HG03039 (cell line): ENCODE measurements around the gene INSRR.

Experiments used
- ATAC-seq: cut with Tn5 transposase; IDR thresholded peaks from one replicate; pipeline ENCODE4 v1.9.1; 2021; ENCODE audit warnings: mild to moderate bottlenecking, moderate library complexity; ENCODE audit not compliant: unreplicated experiment

The INSRR gene

DNA sequence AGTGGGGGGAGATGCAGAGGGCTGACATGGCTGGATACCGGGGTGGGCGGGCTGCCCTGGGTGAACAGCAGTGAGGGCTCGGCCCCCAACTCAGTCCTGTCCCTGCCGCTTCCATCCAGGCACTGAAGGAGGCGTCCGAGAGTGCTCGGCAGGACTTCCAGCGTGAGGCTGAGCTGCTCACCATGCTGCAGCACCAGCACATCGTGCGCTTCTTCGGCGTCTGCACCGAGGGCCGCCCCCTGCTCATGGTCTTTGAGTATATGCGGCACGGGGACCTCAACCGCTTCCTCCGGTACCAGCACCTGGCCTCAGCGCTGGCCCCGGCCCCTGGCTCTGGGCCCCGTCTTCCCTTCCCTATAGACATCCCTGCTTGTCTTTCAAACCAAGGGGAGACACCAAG, 17.4 kb upstream of the INSRR start:
- ATAC-seq = no peak

DNA sequence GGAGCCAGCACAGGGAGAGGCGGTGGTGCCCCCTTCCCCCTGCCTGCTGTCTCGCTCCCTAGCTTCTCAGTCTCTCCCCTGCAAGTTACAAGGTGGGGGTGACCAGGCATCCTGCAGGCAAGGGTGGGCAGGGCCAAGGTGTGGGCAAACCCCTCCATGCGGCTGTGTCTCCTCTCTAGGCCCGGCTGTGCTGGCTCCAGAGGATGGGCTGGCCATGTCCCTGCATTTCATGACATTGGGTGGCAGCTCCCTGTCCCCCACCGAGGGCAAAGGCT, 16.4 kb upstream of the INSRR start:
- ATAC-seq = no peak

GRCh38 chr1:156874572-156875340, 15.8 kb upstream of the INSRR start:
- no peak for ATAC-seq

DNA sequence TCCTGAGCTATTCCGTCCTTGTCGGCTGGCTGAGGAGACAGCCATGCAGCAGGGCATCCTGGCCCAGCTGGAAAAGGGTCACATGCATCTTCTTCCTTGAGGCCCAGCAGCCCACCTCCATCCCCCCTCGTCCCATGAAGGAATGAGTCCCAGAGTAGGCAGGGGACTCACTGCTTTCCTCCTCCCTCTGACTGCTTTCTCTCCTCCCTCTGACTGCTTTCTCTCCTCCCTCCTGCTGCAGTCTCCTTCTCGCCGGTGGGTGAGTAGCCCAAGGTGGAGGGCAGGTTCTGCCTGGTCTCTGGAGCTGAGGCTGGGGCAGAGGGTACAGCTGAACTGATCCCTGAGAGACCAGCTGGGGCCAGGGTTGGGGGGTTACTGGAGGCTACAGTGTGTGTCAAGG, 15.2 kb upstream of the INSRR start:
- ATAC-seq = no peak

DNA sequence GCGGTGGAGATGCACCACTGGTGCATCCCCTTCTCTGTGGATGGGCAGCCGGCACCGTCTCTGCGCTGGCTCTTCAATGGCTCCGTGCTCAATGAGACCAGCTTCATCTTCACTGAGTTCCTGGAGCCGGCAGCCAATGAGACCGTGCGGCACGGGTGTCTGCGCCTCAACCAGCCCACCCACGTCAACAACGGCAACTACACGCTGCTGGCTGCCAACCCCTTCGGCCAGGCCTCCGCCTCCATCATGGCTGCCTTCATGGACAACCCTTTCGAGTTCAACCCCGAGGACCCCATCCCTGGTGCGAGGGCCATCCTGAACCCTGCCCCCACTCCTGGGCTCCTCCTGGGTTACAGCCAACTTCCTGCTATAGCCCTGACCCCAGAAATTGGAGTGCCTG, 14.7 kb upstream of the INSRR start:
- ATAC-seq = no peak

DNA sequence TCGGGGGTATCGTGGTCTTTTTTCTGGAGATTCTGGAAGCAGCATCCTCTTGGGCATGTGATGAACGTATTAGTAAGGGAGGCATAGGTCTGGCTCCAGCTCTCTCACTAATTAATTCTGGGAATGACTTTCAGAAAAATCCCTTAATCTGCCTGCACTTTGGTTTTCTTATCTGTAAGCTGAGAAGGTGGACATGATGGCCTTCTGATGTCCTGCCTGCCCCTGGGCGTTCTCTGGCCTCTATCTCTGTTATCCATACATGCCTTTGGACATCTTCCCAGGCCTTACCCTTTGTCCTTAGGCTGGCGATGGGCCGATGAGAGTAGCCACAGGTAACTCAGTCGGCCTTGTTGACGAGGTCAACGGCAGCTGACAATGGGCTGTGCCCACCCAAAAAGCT, 10.5 kb upstream of the INSRR start:
- ATAC-seq = no peak

- ATAC-seq = no peak
Measured at GRCh38 chr1:156868341-156868740, 9.4 kb upstream of the INSRR start.

- no peak for ATAC-seq
Measured at GRCh38 chr1:156866249-156866909, 7.5 kb upstream of the INSRR start.

DNA sequence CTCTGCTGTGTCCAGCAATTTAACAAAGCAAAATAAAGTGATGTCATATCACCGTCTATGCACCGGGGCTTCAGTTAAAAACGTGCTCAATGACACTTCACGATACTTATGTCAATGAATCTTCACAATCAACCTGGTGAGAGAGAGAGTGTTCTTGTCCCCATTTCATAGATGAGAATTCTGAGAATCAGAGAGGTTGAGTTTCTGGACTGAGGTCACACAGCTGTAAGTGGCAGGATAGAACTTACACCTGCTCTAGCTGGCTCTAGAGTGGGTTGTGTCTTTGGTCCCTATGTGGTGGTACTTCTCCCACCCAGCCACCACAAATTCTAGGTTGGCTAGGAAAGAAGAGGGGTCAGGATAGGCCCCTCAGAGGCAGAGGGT, 6.9 kb upstream of the INSRR start:
- no peak for ATAC-seq

DNA sequence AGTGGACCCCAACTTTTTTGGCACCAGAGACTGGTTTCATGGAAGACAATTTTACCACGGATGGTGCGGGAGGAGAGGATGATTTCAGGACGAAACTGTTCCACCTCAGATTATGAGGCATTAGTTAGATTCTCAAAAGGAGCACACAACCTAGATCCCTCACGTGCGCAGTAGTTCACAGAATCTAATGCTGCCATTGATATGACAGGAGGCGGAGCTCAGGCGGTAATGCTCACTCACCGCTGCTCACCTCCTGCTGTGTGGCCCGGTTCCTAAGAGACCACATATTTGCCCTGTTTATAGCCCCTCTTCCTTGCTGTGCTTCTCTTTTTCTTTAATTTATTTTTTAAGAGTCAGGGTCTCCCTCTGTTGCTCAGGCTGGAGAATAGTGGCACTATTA, 6.3 kb upstream of the INSRR start:
- no peak for ATAC-seq

DNA sequence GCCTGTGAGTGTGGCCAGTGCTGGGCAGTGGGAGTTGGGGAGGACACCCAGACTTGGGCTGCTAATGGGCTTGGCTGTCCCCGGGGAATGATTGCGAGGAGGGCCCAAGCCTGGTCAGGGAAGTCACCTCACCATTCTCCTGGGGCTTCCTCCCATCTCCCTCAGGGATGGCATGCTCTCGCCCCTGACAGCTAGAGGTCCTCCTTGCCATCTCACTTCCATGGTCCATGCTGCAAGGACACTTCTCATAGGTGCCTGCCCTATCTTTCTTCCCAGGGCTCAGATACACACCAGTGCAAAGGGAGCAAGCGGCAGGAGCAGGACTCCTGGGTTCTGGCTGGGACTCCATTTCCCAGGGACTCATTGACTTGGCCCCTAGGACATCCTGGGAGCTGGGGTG, 5.9 kb upstream of the INSRR start:
- no peak for ATAC-seq

- no peak for ATAC-seq
Measured at GRCh38 chr1:156863631-156864030, 4.7 kb upstream of the INSRR start.

- ATAC-seq = no peak
Measured at GRCh38 chr1:156862997-156863599, 4.2 kb upstream of the INSRR start.

GRCh38 chr1:156862584-156862983, 3.7 kb upstream of the INSRR start:
- ATAC-seq = no peak

GRCh38 chr1:156860628-156861423, 1.9 kb upstream of the INSRR start, which contains the start of gene NTRK1:
Gene NTRK1, plus strand, starts transcription at chr1:156860865. Its CDS starts 70 bp downstream, at chr1:156860935.
- ATAC-seq = no peak

DNA sequence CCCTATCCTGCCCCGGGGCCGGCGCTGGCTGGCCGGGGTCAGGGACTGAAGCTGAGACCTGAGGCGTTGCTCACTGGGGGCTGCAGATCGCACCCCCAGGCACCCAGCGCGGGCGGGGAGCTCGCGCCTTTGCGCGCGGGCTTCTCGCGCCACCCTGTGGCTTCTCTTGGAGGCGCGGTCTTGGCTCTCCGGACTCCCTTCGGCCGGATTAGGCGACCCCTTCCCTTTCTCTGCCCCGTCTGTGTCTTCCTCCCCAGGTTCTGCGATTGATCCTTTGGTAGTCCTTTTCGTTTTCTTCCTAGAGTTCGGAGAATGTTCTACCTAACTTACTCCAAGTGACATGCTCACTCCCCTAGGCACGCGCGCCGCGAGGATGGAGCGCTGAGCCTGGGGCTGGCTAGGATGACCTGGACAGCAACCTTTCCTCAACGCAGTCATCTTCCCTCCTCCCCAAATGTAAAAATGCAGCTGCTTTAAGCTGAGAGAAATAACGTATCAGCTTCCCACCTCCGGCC, 1.3 kb upstream of the INSRR start:
- ATAC-seq = no peak

- ATAC-seq = no peak
Measured at GRCh38 chr1:156859523-156860112, 701 bp upstream of the INSRR start.

DNA sequence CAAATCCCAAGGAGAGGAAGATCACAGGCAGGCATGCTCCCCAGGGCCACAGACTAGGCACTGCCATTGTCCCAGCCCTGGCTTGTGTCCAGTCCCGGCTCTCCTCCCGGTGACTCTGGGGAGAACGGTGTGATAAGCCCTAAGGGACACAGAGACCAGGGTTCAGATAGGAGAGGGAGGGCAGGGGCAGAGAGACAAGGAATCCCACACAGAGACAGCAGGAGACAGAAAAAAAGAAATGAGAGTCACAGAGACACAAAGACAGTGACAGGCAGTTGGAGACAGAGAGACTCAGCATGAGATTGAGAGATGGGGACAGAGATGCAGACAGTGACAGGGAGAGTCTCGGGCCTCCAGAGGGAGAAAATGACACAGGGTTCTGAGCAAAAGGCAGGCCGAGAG, 361 bp downstream of the INSRR start:
- ATAC-seq = no peak

- no peak for ATAC-seq
Measured at GRCh38 chr1:156857532-156857931, 1.4 kb downstream of the INSRR start.

DNA sequence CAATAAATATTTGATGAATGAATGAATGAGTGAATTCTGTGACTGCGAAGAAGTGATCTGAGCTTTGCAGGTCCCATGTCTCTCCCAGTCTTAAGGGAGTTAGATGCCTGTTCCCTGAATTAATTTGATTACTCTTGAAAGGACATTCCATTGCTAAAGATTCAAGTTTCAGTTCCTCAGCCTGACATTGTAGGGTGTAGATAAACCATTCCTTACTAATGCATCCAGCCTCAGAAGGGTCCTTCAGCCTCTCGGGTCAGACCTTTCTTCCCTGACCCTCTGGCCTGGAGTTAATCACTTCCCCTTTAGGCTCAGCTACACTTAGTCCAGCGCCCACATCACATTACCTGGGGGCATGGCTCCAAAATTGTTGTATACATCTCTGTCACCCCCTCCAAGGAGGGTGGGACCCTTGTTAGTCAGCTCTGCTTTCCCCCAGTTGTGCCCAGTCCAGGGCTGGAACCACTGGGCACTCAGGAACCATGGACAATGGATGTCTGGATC, 2.6 kb downstream of the INSRR start:
- ATAC-seq = no peak

- no peak for ATAC-seq
Measured at GRCh38 chr1:156854634-156855033, 4.3 kb downstream of the INSRR start.
